Neuron (in vitro differentiated cells): ENCODE measurements around the gene ZNF407.

ENCODE experiments used
- H2AFZ ChIP-seq: one replicate; pipeline ENCODE4 v1.6.1; 2013; ENCODE audit warnings: low read depth, mild to moderate bottlenecking, inconsistent platforms, low read length, moderate library complexity
- H3K27me3 ChIP-seq: one replicate; pipeline ENCODE4 v1.6.1; 2013; ENCODE audit warnings: low read length; ENCODE audit not compliant: insufficient read depth
- H3K36me3 ChIP-seq: one replicate; pipeline ENCODE4 v1.6.1; 2013; ENCODE audit warnings: low read length; ENCODE audit not compliant: insufficient read depth
- H3K4me1 ChIP-seq: one replicate; pipeline ENCODE4 v1.6.1; 2013; ENCODE audit warnings: low read length; ENCODE audit not compliant: insufficient read depth
- H3K4me3 ChIP-seq: 2 replicates; pipeline ENCODE4 v1.5.1; 2013; ENCODE audit warnings: mild to moderate bottlenecking, low read length, moderate library complexity
- H3K9me3 ChIP-seq: one replicate; pipeline ENCODE4 v1.6.1; 2013; ENCODE audit warnings: low read length

ZNF407 gene

GRCh38 chr18:74897971-74898657, 300.4 kb downstream of the ZNF407 start:
- no peaks in the 10 kb centered on the region for H3K27me3 ChIP-seq
- H3K36me3 ChIP-seq: no peaks in the 10 kb centered on the region
- no peak overlapping the region for H3K4me3 ChIP-seq
- no peaks in the 10 kb centered on the region for H3K9me3 ChIP-seq
- no peak overlapping the region for H2AFZ ChIP-seq
- peaks cover 13% of the 10 kb centered on the region for H3K4me1 ChIP-seq

GRCh38 chr18:74898965-74899364, 301.3 kb downstream of the ZNF407 start:
- Histone ChIP-seq H3K27me3 (no peaks in the 10 kb centered on the region), H3K36me3 (no peaks in the 10 kb centered on the region), H3K9me3 (no peaks in the 10 kb centered on the region), H2AFZ (no peak overlapping the region), H3K4me1 (peaks cover 13% of the 10 kb centered on the region), H3K4me3 (no peak overlapping the region)

GRCh38 chr18:74899554-74899953, 301.9 kb downstream of the ZNF407 start:
- H3K4me1 ChIP-seq: peaks cover 13% of the 10 kb centered on the region
- no peaks in the 10 kb centered on the region for H3K9me3 ChIP-seq
- no peak overlapping the region for H2AFZ ChIP-seq
- no peaks in the 10 kb centered on the region for H3K36me3 ChIP-seq
- no peaks in the 10 kb centered on the region for H3K27me3 ChIP-seq
- H3K4me3 ChIP-seq: no peak overlapping the region

- Histone ChIP-seq H2AFZ (no peak overlapping the region), H3K27me3 (no peaks in the 10 kb centered on the region), H3K4me3 (no peak overlapping the region), H3K9me3 (no peaks in the 10 kb centered on the region), H3K36me3 (no peaks in the 10 kb centered on the region), H3K4me1 (peaks cover under 1% of the 10 kb centered on the region)
Observed at GRCh38 chr18:74901362-74902146, 303.9 kb downstream of the ZNF407 start.

GRCh38 chr18:74902147-74902455, 304.4 kb downstream of the ZNF407 start:
- Histone ChIP-seq H3K9me3 (no peaks in the 10 kb centered on the region), H2AFZ (no peak overlapping the region), H3K27me3 (no peaks in the 10 kb centered on the region), H3K4me3 (no peak overlapping the region), H3K4me1 (no peaks in the 10 kb centered on the region), H3K36me3 (no peaks in the 10 kb centered on the region)

GRCh38 chr18:74905247-74905646, 307.6 kb downstream of the ZNF407 start:
- Histone ChIP-seq H3K4me1 (no peaks in the 10 kb centered on the region), H3K4me3 (no peak overlapping the region)

GRCh38 chr18:74906184-74906583, 308.5 kb downstream of the ZNF407 start:
- no peak overlapping the region for H3K4me3 ChIP-seq
- no peaks in the 10 kb centered on the region for H3K9me3 ChIP-seq

More at GRCh38 chr18:74905247-74905646, 307.6 kb downstream of the ZNF407 start:
- Histone ChIP-seq H3K36me3 (no peaks in the 10 kb centered on the region), H3K9me3 (no peaks in the 10 kb centered on the region), H2AFZ (no peak overlapping the region), H3K27me3 (no peaks in the 10 kb centered on the region)

GRCh38 chr18:74914052-74914591, 316.5 kb downstream of the ZNF407 start:
- no peaks in the 10 kb centered on the region for H3K4me1 ChIP-seq
- H2AFZ ChIP-seq: no peak overlapping the region
- no peak overlapping the region for H3K4me3 ChIP-seq
- no peaks in the 10 kb centered on the region for H3K36me3 ChIP-seq
- no peaks in the 10 kb centered on the region for H3K27me3 ChIP-seq
- H3K9me3 ChIP-seq: no peaks in the 10 kb centered on the region

More at GRCh38 chr18:74906184-74906583, 308.5 kb downstream of the ZNF407 start:
- Histone ChIP-seq H3K27me3 (no peaks in the 10 kb centered on the region), H3K4me1 (no peaks in the 10 kb centered on the region), H3K36me3 (no peaks in the 10 kb centered on the region), H2AFZ (no peak overlapping the region)

GRCh38 chr18:74914648-74915047, 317.0 kb downstream of the ZNF407 start:
- Histone ChIP-seq H3K4me3 (no peak overlapping the region), H3K27me3 (no peaks in the 10 kb centered on the region), H3K9me3 (no peaks in the 10 kb centered on the region), H3K4me1 (no peaks in the 10 kb centered on the region), H2AFZ (no peak overlapping the region), H3K36me3 (no peaks in the 10 kb centered on the region)

GRCh38 chr18:74916773-74917393, 319.2 kb downstream of the ZNF407 start:
- Histone ChIP-seq H3K36me3 (no peaks in the 10 kb centered on the region), H3K4me3 (no peak overlapping the region), H3K9me3 (no peaks in the 10 kb centered on the region), H3K4me1 (no peaks in the 10 kb centered on the region), H2AFZ (no peak overlapping the region), H3K27me3 (no peaks in the 10 kb centered on the region)

GRCh38 chr18:74918276-74918790, 320.7 kb downstream of the ZNF407 start:
- H2AFZ ChIP-seq: no peak overlapping the region
- no peaks in the 10 kb centered on the region for H3K36me3 ChIP-seq
- H3K4me3 ChIP-seq: no peak overlapping the region
- H3K4me1 ChIP-seq: no peaks in the 10 kb centered on the region
- H3K27me3 ChIP-seq: no peaks in the 10 kb centered on the region
- H3K9me3 ChIP-seq: no peaks in the 10 kb centered on the region

- Histone ChIP-seq H3K36me3 (no peaks in the 10 kb centered on the region), H3K27me3 (no peaks in the 10 kb centered on the region), H3K4me1 (no peaks in the 10 kb centered on the region), H2AFZ (no peak overlapping the region), H3K4me3 (no peak overlapping the region), H3K9me3 (no peaks in the 10 kb centered on the region)
Observed at GRCh38 chr18:74921057-74921820, 323.6 kb downstream of the ZNF407 start.
